ENCODE data around the gene GPD1. TPM values are rescaled to one million over a fixed set of nuclear protein-coding genes. Genes with fewer than 3 reads are reported as not detected.

Gene GPD1
- total and polyA plus RNA-seq, 10 of the 15 experiments (the other 5 are each of a cell fraction or from before 2014, with no cell fraction given) = 0.04 to 0.61 (median 0.26) TPM; not detected in 1

- TF ChIP-seq, protein P1, sequence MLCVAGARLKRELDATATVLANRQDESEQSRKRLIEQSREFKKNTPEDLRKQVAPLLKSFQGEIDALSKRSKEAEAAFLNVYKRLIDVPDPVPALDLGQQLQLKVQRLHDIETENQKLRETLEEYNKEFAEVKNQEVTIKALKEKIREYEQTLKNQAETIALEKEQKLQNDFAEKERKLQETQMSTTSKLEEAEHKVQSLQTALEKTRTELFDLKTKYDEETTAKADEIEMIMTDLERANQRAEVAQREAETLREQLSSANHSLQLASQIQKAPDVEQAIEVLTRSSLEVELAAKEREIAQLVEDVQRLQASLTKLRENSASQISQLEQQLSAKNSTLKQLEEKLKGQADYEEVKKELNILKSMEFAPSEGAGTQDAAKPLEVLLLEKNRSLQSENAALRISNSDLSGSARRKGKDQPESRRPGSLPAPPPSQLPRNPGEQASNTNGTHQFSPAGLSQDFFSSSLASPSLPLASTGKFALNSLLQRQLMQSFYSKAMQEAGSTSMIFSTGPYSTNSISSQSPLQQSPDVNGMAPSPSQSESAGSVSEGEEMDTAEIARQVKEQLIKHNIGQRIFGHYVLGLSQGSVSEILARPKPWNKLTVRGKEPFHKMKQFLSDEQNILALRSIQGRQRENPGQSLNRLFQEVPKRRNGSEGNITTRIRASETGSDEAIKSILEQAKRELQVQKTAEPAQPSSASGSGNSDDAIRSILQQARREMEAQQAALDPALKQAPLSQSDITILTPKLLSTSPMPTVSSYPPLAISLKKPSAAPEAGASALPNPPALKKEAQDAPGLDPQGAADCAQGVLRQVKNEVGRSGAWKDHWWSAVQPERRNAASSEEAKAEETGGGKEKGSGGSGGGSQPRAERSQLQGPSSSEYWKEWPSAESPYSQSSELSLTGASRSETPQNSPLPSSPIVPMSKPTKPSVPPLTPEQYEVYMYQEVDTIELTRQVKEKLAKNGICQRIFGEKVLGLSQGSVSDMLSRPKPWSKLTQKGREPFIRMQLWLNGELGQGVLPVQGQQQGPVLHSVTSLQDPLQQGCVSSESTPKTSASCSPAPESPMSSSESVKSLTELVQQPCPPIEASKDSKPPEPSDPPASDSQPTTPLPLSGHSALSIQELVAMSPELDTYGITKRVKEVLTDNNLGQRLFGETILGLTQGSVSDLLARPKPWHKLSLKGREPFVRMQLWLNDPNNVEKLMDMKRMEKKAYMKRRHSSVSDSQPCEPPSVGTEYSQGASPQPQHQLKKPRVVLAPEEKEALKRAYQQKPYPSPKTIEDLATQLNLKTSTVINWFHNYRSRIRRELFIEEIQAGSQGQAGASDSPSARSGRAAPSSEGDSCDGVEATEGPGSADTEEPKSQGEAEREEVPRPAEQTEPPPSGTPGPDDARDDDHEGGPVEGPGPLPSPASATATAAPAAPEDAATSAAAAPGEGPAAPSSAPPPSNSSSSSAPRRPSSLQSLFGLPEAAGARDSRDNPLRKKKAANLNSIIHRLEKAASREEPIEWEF (IDR thresholded peaks at IDR 0.05; ENCODE audit: insufficient replicate concordance, low read depth, low read length) = no peak
- TF ChIP-seq ATF3 (IDR thresholded peaks at IDR 0.05; ENCODE audit: borderline replicate concordance, extremely low read depth, low read depth, low read length) (no peak), MLLT1 (IDR thresholded peaks at IDR 0.05) (no peak), RCOR1 (conservative IDR thresholded peaks at IDR 0.05; ENCODE audit: low read depth, low read length) (no peak), ZNF384 (IDR thresholded peaks at IDR 0.05; ENCODE audit: borderline replicate concordance, low read depth, low read length) (no peak), CHD2 (IDR thresholded peaks at IDR 0.05; ENCODE audit: borderline replicate concordance, low read depth, low read length) (no peak), KLF5 (IDR thresholded peaks at IDR 0.05; ENCODE audit: partially characterized antibody) (no peak), SPI1 (IDR thresholded peaks at IDR 0.05; ENCODE audit: borderline replicate concordance, insufficient read depth, low read depth, low read length) (no peak), BACH1 (IDR thresholded peaks at IDR 0.05; ENCODE audit: borderline replicate concordance) (no peak), CBX5 (IDR thresholded peaks at IDR 0.05; ENCODE audit: low read depth) (no peak), ZNF24 (IDR thresholded peaks at IDR 0.05) (no peak), SIN3A (IDR thresholded peaks at IDR 0.05; ENCODE audit: low read depth, low read length) (no peak), EP300 (IDR thresholded peaks at IDR 0.05; ENCODE audit: borderline replicate concordance in 1 of 2, control insufficient read depth in 1 of 2, low read depth in 2 of 2, low read length in 2 of 2) (no peak)
- TF ChIP-seq, protein P2, sequence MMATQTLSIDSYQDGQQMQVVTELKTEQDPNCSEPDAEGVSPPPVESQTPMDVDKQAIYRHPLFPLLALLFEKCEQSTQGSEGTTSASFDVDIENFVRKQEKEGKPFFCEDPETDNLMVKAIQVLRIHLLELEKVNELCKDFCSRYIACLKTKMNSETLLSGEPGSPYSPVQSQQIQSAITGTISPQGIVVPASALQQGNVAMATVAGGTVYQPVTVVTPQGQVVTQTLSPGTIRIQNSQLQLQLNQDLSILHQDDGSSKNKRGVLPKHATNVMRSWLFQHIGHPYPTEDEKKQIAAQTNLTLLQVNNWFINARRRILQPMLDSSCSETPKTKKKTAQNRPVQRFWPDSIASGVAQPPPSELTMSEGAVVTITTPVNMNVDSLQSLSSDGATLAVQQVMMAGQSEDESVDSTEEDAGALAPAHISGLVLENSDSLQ (IDR thresholded peaks at IDR 0.05) = no peak
- TF ChIP-seq, protein P3, sequence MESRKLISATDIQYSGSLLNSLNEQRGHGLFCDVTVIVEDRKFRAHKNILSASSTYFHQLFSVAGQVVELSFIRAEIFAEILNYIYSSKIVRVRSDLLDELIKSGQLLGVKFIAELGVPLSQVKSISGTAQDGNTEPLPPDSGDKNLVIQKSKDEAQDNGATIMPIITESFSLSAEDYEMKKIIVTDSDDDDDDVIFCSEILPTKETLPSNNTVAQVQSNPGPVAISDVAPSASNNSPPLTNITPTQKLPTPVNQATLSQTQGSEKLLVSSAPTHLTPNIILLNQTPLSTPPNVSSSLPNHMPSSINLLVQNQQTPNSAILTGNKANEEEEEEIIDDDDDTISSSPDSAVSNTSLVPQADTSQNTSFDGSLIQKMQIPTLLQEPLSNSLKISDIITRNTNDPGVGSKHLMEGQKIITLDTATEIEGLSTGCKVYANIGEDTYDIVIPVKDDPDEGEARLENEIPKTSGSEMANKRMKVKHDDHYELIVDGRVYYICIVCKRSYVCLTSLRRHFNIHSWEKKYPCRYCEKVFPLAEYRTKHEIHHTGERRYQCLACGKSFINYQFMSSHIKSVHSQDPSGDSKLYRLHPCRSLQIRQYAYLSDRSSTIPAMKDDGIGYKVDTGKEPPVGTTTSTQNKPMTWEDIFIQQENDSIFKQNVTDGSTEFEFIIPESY (IDR thresholded peaks at IDR 0.05) = no peak
- TF ChIP-seq, protein P4, sequence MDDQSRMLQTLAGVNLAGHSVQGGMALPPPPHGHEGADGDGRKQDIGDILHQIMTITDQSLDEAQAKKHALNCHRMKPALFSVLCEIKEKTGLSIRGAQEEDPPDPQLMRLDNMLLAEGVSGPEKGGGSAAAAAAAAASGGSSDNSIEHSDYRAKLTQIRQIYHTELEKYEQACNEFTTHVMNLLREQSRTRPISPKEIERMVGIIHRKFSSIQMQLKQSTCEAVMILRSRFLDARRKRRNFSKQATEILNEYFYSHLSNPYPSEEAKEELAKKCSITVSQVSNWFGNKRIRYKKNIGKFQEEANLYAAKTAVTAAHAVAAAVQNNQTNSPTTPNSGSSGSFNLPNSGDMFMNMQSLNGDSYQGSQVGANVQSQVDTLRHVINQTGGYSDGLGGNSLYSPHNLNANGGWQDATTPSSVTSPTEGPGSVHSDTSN (IDR thresholded peaks at IDR 0.05; ENCODE audit: insufficient replicate concordance, low read depth, low read length) = no peak
These were observed 28.6 kb upstream of the GPD1 start (continued) for GRCh38 chr12:50074936-50075807.

Measured in GM12878 (cell line).